Sigmoid colon (tissue), 7 donors: ENCODE measurements around the gene PDLIM5. TPM values are rescaled to one million over a fixed set of nuclear protein-coding genes. Genes with fewer than 3 reads are reported as not detected.

Experiments
- DNase-seq: peaks from one replicate; pipeline ENCODE4 v3.0.0-alpha.2; 2019
- H3K27ac ChIP-seq, 4 donors: fragments of 200-600 bp; sonication (generic); one replicate each; pipeline ENCODE4 v1.5.1; 2016 to 2019; ENCODE audit warnings: mild to moderate bottlenecking in 1 of 4
- H3K27me3 ChIP-seq, 3 donors: fragments of 200-600 bp; sonication (generic); one replicate each; pipeline ENCODE4 v1.5.1; 2019; ENCODE audit warnings: mild to moderate bottlenecking in 1 of 3
- H3K36me3 ChIP-seq, 4 donors: fragments of 200-600 bp; sonication (generic); one replicate each; pipeline ENCODE4 v1.5.1; 2016 to 2019
- H3K4me1 ChIP-seq, 4 donors: fragments of 200-600 bp; sonication (generic); one replicate each; pipeline ENCODE4 v1.5.1; 2017 to 2019
- H3K4me3 ChIP-seq, 4 donors: fragments of 200-600 bp; sonication (generic); one replicate each; pipeline ENCODE4 v1.5.1; 2017 to 2019; ENCODE audit warnings: mild to moderate bottlenecking in 2 of 4, moderate library complexity in 1 of 4
- H3K9me3 ChIP-seq, 4 donors: fragments of 200-600 bp in 3 of 4; sonication (generic) in 3 of 4; one replicate each; pipeline versions ENCODE4 v1.5.1 to v1.6.1; 2013 to 2019
- CTCF ChIP-seq, 4 experiments: fragments of 450-650 bp in 3 of 4; fragments of 200-600 bp in 1 of 4; IDR thresholded peaks; one replicate each; pipeline ENCODE4 v1.5.1; 2016 to 2019; ENCODE audit warnings: antibody characterized with exemption in 4 of 4, mild to moderate bottlenecking in 3 of 4, moderate library complexity in 2 of 4
- EP300 ChIP-seq, 4 donors: sonication (generic); formaldehyde crosslinking; IDR thresholded peaks; one replicate each; pipeline ENCODE4 v1.6.1; 2017; ENCODE audit warnings: antibody characterized with exemption in 4 of 4
- POLR2A ChIP-seq, 2 donors: fragments of 450-650 bp; IDR thresholded peaks; one replicate each; pipeline ENCODE4 v1.6.1; 2016; ENCODE audit warnings: antibody characterized with exemption in 2 of 2, mild to moderate bottlenecking in 2 of 2, moderate library complexity in 2 of 2
- POLR2AphosphoS5 ChIP-seq, 4 donors: sonication (generic); formaldehyde crosslinking; IDR thresholded peaks; one replicate each; pipeline ENCODE4 v1.6.1; 2017; ENCODE audit warnings: antibody characterized with exemption in 4 of 4
- WGBS, 2 donors: extraction: QIAGEN DNeasy Blood & Tissue Kit; methylation state at CpG; one replicate each; pipeline ENCODE4 v1.1.7; 2013; 5-methylcytosine and 5-hydroxymethylcytosine counted together
- intact Hi-C: fragments of 100-400 bp; cut with DNase I; formaldehyde crosslinking; loops from one replicate; pipeline ENCODE4 v1.15.1; 2023
- polyA plus RNA-seq, 3 donors: library from polyadenylated mRNA; stranded (reverse); fragments of 200-250 nt; gene quantifications; one replicate each; pipeline ENCODE4 v1.2.3, GENCODE V29; 2013
- total RNA-seq, 4 donors: library from RNA; depleted of rRNA; stranded (reverse); fragments of >200 nt; gene quantifications; one replicate each; pipeline ENCODE4 v1.1.0, GENCODE V29; 2016
- donor health status: healthy with polysubstance abuse.
- donor health status: Bipolar disorder and iron deficiency.
- donor health status: healthy.

PDLIM5 gene
- total and polyA plus RNA-seq, 7 donors = 31.2 to 221 (median 167) TPM

- WGBS, 2 donors = 22 to 59% methylated on average over 3 of the region's 3 CpGs
- peaks cover 0 to 15% (median 2%) of the 10 kb centered on the region in 4 donors for H3K4me1 ChIP-seq
- DNase-seq = no peak
- H3K27me3 ChIP-seq = no peaks in the 10 kb centered on the region
- H3K36me3 ChIP-seq = no peaks in the 10 kb centered on the region
- TF ChIP-seq EP300 (IDR thresholded peaks at IDR 0.05) = no peak
- TF ChIP-seq POLR2AphosphoS5 (IDR thresholded peaks at IDR 0.05) = no peak
- no peak for TF ChIP-seq CTCF (IDR thresholded peaks at IDR 0.05)
- TF ChIP-seq POLR2A (IDR thresholded peaks at IDR 0.05) = no peak
- no peaks in the 10 kb centered on the region for H3K9me3 ChIP-seq
- H3K4me3 ChIP-seq = no peak overlapping the region
- H3K27ac ChIP-seq = no peak overlapping the region
- intact Hi-C loops = no loop called here
Measured at GRCh38 chr4:94448815-94449375, 2.8 kb upstream of the PDLIM5 start.

GRCh38 chr4:94451051-94451694, 569 bp upstream of the PDLIM5 start:
- Histone ChIP-seq H3K27me3 (no peaks in the 10 kb centered on the region), H3K9me3 (no peaks in the 10 kb centered on the region), H3K4me3 (peak overlapping the region; percentile 89 to 98 (median 90)), H3K36me3 (peaks cover 0 to 9% (median under 1%) of the 10 kb centered on the region in 4 donors), H3K27ac (peak overlapping the region; percentile 97 to 100 (median 98)), H3K4me1 (peaks cover 0 to 31% (median 16%) of the 10 kb centered on the region in 4 donors)
- 3 to 12% methylated on average over 16 of the region's 16 CpGs for WGBS, 2 donors
- intact Hi-C loops = loop anchor here (2.0 to 5.0 kb wide), 3 partner anchors 38 to 146 kb away; no protein-coding TSS in a partner anchor
- no peak for DNase-seq
- TF ChIP-seq CTCF (IDR thresholded peaks at IDR 0.05) = no peak
- no peak for TF ChIP-seq POLR2AphosphoS5 (IDR thresholded peaks at IDR 0.05)
- TF ChIP-seq POLR2A (IDR thresholded peaks at IDR 0.05) = no peak
- no peak for TF ChIP-seq EP300 (IDR thresholded peaks at IDR 0.05)

- H3K4me3 ChIP-seq = peak overlapping the region; percentile 89 to 98 (median 90)
- no peaks in the 10 kb centered on the region for H3K9me3 ChIP-seq
- H3K36me3 ChIP-seq = peaks cover 0 to 17% (median 2%) of the 10 kb centered on the region in 4 donors
- peak; percentile 82 to 88 for TF ChIP-seq POLR2A (IDR thresholded peaks at IDR 0.05)
- no peak for TF ChIP-seq CTCF (IDR thresholded peaks at IDR 0.05)
- peak in 1 of 4 donors; percentile 21 for TF ChIP-seq EP300 (IDR thresholded peaks at IDR 0.05)
- TF ChIP-seq POLR2AphosphoS5 (IDR thresholded peaks at IDR 0.05) = peak; percentile 88 to 94 (median 93)
- WGBS, 2 donors = 1 to 4% methylated on average over 26 of the region's 26 CpGs
- peak; percentile 96 for DNase-seq
- peaks cover 0 to 45% (median 24%) of the 10 kb centered on the region in 4 donors for H3K4me1 ChIP-seq
- intact Hi-C loops = loop anchor here (5.0 kb wide), 2 partner anchors 130 to 145 kb away; no protein-coding TSS in a partner anchor
- no peaks in the 10 kb centered on the region for H3K27me3 ChIP-seq
- H3K27ac ChIP-seq = peak overlapping the region; percentile 97 to 100 (median 98)
Measured at GRCh38 chr4:94452476-94453371, 982 bp downstream of the PDLIM5 start.

GRCh38 chr4:94453391-94453963, 1.7 kb downstream of the PDLIM5 start:
- peaks cover 0 to 53% (median 32%) of the 10 kb centered on the region in 4 donors for H3K4me1 ChIP-seq
- intact Hi-C loops = loop anchor here (5.0 kb wide), 2 partner anchors 129 to 144 kb away; no protein-coding TSS in a partner anchor
- DNase-seq = no peak
- H3K4me3 ChIP-seq = peak overlapping the region; percentile 89 to 98 (median 90)
- H3K27ac ChIP-seq = peak overlapping the region; percentile 97 to 100 (median 98)
- WGBS, 2 donors = 20 to 61% methylated on average over 7 of the region's 7 CpGs
- no peaks in the 10 kb centered on the region for H3K9me3 ChIP-seq
- peaks cover 0 to 17% (median 2%) of the 10 kb centered on the region in 4 donors for H3K36me3 ChIP-seq
- H3K27me3 ChIP-seq = no peaks in the 10 kb centered on the region
- TF ChIP-seq POLR2A (IDR thresholded peaks at IDR 0.05) (peak in 1 of 2 donors; percentile 36), CTCF (IDR thresholded peaks at IDR 0.05) (no peak), EP300 (IDR thresholded peaks at IDR 0.05) (no peak), POLR2AphosphoS5 (IDR thresholded peaks at IDR 0.05) (peak in 1 of 4 donors; percentile 35)
